GM12864 (cell line): ENCODE data around the gene TMEM31.

Source experiments
- DNase-seq: peaks from one replicate; pipeline ENCODE4 v3.0.0-alpha.2; 2011; ENCODE audit warnings: low read depth
- H3K4me3 ChIP-seq: 2 replicates; pipeline ENCODE4 v1.5.1; 2011; ENCODE audit warnings: mild to moderate bottlenecking, low read depth, low read length, control low read depth
- CTCF ChIP-seq: IDR thresholded peaks from 2 replicates; pipeline ENCODE4 v1.5.1; 2011; ENCODE audit warnings: low read depth, mild to moderate bottlenecking, moderate library complexity, low read length, control low read depth, inconsistent platforms; ENCODE audit errors: missing control alignments

The TMEM31 gene

DNA sequence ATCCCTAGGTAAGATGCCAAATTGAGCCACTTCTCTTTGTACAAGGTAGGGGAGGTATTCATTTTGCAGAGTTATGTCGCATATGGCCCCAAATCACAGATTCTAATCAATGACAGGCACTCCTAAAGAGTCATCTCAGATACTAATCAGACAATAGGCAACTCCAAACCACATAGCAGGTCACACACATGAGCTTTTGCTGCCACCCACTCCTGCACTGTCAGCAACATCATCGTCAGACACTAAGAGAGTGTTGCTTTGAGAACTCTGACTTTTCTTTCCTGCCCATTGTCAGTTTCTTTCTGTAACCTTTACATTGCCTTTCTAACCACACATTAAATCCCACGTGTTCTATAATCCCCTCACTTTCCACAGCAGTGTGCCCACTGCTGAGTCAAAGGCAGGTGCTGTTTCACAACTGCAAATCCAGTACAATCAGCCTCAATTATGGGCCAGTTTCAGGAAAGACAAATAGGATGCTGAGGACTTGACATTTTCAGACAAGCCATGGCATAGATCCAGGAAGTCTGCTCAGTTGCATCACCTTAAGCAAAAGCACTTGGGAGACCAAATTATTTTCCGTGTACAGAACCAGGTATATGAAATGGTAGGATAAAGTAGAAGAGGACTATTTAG, 23.5 kb downstream of the TMEM31 start:
- no peak for DNase-seq
- no peak overlapping the region for H3K4me3 ChIP-seq
- no peak for TF ChIP-seq CTCF

GRCh38 chrX:103737696-103738095, 27.0 kb downstream of the TMEM31 start:
- no peak for DNase-seq
- TF ChIP-seq CTCF, result no peak
- H3K4me3 ChIP-seq, result no peak overlapping the region

GRCh38 chrX:103739421-103739820, 28.7 kb downstream of the TMEM31 start:
- no peak for TF ChIP-seq CTCF

DNA sequence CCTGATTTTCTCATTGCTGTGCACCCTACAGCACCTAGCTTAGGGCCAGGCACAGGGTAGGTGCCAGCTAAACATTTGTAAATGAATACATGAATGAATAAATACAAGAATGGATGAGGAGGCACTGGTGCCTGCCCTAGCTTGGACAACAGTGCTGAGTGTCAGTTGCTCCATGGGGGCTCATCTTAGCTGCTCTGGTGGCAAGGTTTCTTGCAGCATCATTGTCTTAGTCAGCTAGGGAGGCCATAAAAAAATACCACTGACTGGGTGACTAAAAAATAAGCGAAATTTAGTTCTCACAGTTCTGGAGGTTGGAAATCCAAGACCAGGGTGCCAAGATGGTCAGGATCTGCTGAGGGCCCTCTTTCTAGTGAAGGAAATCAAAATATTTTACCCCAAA, 31.2 kb downstream of the TMEM31 start:
- no peak overlapping the region for H3K4me3 ChIP-seq
- no peak for TF ChIP-seq CTCF
- no peak for DNase-seq

More at GRCh38 chrX:103739421-103739820, 28.7 kb downstream of the TMEM31 start:
- no peak overlapping the region for H3K4me3 ChIP-seq
- no peak for DNase-seq

DNA sequence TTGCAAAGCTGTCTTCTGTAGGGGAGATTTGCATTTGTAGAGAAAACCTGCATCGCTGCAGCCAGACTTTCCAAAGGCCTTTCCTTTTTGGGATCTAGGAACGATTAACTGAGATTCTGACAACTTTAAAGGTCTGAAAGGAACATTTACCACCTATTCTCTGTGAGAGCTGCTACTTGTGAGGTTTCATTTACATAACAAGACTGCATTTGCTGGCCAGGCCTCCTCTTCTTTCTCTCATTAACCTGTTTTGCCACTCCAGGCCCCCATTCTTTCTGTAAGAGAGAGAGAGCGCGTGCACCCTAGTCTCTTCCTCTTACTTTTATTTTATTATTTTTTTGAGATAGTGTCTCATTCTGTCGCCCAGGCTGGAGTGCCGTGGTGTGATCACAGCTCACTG, 31.6 kb downstream of the TMEM31 start:
- DNase-seq, result no peak
- no peak for TF ChIP-seq CTCF
- H3K4me3 ChIP-seq, result no peak overlapping the region

- no peak overlapping the region for H3K4me3 ChIP-seq
- no peak for TF ChIP-seq CTCF
- DNase-seq, result no peak
Observed at GRCh38 chrX:103747163-103747562, 36.5 kb downstream of the TMEM31 start.

DNA sequence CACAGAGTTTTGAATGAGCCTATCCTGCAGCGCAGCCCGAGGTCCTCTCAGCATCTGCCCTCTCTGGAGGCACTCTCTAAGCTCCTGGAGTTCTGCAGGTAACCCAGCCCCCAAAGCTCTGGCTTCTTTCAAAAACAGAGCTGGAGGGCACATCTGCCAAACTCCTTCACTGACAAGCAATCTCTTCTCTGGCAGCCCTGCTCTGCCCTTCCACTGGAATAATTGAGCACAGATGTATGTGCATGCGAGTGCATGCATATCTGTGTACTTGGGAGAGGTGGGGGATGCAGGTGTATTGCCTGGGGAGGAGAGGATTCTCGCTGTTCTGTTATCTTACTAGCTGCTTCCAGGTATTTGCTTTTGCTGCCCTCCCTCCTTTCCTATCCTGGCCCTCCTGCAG, 43.7 kb downstream of the TMEM31 start:
- no peak for DNase-seq
- H3K4me3 ChIP-seq, result no peak overlapping the region
- no peak for TF ChIP-seq CTCF
